GM10266 (cell line): ENCODE measurements around the gene NRG2.

Source experiments
- DNase-seq: peaks from one replicate; pipeline ENCODE4 v3.0.0; 2012; ENCODE audit errors: extremely low spot score
- CTCF ChIP-seq: IDR thresholded peaks from 2 replicates; pipeline ENCODE4 v1.5.1; 2012; ENCODE audit warnings: mild to moderate bottlenecking, low read depth; ENCODE audit not compliant: control insufficient read depth, insufficient read depth; ENCODE audit errors: missing control alignments

The NRG2 gene

GRCh38 chr5:139903795-139904565 lies 139.1 kb downstream of the NRG2 start:
- no peak for TF ChIP-seq CTCF
- DNase-seq, result peak; percentile 61

- TF ChIP-seq CTCF, result no peak
- no peak for DNase-seq
Observed at GRCh38 chr5:139903450-139903794, 139.7 kb downstream of the NRG2 start.

- no peak for TF ChIP-seq CTCF
- no peak for DNase-seq
Observed at GRCh38 chr5:139901986-139902385, 141.1 kb downstream of the NRG2 start.

- DNase-seq, result no peak
- no peak for TF ChIP-seq CTCF
Observed at GRCh38 chr5:139901251-139901575, 141.9 kb downstream of the NRG2 start.

- no peak for DNase-seq
- TF ChIP-seq CTCF, result no peak
Observed at GRCh38 chr5:139900546-139901250, 142.4 kb downstream of the NRG2 start.

- no peak for TF ChIP-seq CTCF
- no peak for DNase-seq
Observed at GRCh38 chr5:139898981-139899380, 144.1 kb downstream of the NRG2 start.

- no peak for TF ChIP-seq CTCF
- DNase-seq, result no peak
Observed at GRCh38 chr5:139897982-139898381, 145.1 kb downstream of the NRG2 start.
